GM19238 (cell line): ENCODE measurements around the gene ZNF169.
"Not testable (repeated sequence)": the region's sequence is repeated elsewhere in the genome, so short reads cannot be mapped to it uniquely, and the experiment has no call there.

Source experiments
- DNase-seq: peaks from one replicate; pipeline ENCODE4 v3.0.0; 2011; ENCODE audit warnings: low spot score; ENCODE audit not compliant: insufficient read length

ZNF169 gene

DNA sequence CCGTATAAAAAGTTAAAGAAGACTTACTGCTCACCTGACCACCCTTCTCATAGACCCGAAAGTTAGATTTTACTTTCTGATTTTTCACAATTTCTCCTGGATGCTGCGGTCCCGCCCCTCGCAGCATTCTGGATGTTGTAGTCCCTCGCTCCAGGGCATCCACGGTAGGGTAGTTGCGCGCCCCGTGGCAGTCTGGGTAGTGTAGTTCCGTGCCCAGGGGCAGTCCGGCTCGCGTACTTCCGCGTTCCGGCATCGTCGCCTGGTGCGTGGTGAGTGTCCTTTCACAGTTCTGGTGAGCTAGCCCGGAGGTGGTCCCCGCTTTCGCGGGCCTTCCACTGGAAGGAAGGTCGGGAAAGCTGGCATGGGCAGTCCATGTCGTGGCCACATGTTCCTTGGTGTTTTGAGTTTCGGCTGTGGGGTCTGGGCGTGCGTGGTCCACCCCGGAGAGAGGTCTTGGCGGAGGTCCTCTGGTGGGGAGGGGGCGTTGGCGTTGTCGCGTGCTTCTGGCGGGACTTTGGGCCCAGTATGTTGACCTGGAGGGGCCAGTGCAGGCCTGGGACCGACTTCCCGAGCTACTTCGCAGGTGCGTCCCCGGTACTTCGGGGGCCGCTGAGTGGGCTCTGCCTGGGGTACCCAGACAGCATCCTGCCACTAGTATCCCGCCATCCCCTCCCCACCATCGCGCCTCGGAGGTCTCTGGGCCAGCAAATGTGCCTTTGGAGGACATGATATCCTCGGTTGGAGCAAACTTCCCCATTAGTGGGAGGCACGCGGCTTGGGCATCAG, at the start of gene ZNF169:
TSS of gene ZNF169 (plus strand) at position 222 of the 786 bp plus-strand sequence. CDS start 19,515 bp downstream, outside the sequence.
- peak; percentile 91 for DNase-seq

- no peak for DNase-seq
Measured at GRCh38 chr9:94210616-94211603, 48.2 kb upstream of the ZNF169 start.

GRCh38 chr9:94212091-94212490, 47.0 kb upstream of the ZNF169 start:
- no peak for DNase-seq

DNA sequence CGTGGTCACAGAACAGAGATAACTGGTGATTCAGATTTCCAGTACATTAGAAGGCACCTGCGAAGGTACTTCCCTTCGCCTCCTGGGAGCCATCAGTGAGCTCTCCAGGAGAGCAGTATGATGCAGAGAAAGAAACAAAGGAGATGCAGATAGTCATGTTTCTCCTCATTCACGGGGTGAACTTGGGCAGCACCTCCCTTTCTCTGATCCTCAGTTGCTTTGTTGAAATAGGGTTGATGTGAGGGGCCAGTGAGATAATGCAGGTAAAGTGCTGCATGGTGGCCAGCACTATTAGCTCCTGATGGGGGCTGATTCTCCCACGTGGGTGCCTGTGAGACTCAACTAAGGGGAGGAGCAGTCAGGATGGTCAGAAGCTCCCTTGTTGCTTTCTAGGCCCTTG, 46.6 kb upstream of the ZNF169 start:
- DNase-seq: no peak

DNA sequence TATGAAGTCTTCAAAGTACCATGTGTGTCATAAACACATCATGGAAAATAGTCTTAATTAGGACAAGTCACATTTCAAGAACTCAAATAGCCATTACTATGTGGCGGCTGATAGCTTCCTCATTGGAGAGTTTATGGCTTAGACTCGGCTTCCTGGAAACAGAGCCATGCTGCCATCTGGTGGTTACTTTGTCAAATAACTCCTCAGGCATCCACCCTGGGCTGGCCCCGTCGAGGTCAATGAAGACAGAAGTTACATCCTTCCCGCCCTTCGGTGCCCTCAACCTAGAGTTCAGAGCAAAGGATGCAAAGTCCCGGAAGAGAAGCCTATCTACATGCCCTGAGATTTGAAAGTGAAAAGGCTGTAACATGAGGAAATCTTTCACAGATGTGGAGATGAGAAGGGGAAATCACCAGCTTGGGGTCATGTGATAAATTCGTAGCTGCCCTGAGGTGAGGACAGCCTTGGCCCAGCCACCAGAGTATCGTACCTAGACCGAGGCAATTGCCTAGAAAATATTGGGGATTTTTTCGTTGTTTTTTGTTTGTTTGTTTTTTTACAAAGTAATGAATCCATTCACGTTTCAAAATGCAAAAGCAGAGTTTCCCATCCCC, 45.5 kb upstream of the ZNF169 start:
- peak; percentile 63 for DNase-seq

DNA sequence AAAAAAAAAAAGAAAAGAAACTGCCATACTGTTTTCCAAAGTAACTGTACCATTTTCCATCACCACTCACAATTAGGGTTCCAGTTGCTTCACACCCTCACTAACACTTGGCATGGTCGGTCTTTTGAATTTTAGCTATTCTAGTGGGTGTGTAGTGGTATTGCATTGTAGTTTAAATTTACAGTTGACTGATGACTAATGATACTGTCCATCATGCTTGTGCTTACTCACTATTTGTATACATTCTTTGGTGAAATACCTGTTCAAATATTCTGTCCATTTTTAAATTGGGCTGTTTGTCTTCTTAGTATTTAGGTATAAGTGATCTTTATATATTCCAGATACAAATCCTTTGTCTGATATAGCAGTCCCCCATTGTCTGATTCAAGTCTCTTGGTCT, 36.2 kb upstream of the ZNF169 start:
- DNase-seq: no peak

GRCh38 chr9:94225413-94225812, 33.7 kb upstream of the ZNF169 start:
- not testable (repeated sequence) for DNase-seq

DNA sequence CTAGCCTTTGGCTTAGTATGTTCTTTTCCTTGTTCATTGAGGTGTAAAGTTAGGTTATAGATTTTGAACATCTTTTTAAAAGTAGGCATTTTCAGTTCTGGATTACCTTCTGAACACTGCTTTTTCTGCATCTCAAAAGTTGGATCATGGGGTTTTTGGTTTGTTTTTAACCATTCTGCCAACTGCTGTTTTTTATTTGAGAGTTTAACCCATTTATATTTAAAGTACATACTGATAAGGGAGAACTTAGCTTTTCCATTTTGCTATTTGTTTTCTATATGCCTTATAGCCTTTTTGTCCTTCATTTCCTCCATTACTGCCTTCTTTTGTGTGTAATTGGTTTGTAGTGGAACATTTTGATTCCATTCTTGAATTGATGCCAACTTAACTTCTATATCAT, 30.5 kb upstream of the ZNF169 start:
- DNase-seq: no peak

- DNase-seq: no peak
Measured at GRCh38 chr9:94232428-94232827, 26.7 kb upstream of the ZNF169 start.

DNA sequence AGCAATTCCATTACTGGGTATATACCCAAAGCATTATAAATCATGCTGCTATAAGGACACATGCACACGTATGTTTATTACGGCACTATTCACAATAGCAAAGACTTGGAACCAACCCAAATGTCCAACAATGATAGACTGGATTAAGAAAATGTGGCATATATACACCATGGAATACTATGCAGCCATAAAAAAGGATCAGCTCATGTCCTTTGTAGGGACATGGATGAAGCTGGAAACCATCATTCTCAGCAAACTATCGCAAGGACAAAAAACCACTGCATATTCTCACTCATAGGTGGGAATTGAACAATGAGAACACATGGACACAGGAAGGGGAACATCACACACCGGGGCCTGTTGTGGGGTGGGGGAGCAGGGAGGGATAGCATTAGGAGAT, 18.0 kb upstream of the ZNF169 start:
- not testable (repeated sequence) for DNase-seq

DNA sequence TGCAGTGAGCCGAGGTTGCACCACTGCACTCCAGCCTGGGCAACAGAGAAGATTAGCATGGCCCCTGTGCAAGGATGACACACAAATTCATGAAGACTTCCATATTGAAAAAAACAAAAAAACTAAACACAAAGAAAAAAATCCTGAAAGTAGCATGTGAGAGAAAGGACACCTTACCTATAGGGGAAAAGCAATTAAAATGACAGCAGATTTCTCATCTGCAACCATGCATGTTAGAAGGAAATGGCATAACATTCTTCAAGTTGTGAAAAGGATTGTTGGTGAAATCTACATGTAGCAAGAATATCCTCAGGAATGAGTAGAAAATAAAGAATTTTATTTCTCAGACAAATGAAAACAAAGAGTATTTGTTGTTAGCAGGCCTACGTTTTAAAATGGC, 13.4 kb upstream of the ZNF169 start:
- DNase-seq: no peak

DNA sequence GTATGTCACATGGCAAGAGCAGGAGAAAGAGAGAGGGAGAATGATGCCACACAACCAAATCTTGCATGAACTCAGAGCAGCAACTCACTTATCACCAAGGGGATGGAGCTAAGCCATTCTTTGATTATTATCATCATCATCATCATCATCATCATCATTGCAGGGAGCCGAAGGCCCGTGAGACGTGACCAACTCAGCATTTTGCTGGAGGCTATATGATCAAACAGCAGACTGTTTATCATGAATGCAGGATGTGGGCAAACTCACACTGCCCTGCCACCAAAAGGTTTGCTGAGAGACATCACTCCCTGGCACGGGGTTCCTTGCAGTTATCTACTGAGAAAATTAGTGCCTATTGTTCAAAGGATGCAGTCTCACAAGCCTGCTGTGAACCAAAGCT, 8.6 kb upstream of the ZNF169 start:
- DNase-seq: no peak

GRCh38 chr9:94256007-94256406, 3.1 kb upstream of the ZNF169 start:
- DNase-seq: no peak

DNA sequence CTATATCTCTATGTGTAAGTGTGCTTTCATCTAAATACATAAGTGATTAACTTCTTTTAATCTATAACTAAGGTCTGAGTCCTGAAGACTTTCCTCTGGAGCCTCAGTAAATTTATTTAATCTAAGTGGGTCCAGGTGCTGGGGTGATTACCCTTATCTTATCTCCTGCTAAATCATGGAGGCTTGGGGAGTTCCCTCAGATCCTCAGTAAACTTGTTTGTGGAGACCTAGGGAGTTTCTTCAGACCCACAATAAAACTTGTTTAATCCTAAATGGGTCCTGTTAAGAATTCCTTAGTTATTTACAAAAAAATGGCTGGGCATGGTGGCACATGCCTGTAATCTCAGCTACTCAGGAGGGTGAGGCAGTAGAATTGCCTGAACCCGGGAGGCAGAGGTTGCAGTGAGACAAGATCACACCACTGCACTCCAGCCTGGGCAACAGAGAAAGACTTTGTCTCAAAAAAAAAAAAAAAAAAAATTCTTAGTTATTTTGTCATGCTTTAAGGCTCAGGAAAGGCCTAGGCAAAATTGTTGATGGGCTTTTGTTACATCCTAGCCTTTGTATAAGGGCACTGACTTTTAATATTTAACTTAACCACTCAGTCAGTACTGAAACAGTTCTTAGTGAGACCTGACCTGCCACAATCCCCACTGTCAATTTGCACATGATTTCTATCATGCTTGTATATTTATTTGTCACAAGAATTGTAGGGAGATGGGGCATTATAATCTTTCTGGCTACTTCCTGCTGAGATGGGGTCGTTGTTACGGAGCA, 6.7 kb downstream of the ZNF169 start:
- DNase-seq: not testable (repeated sequence)

GRCh38 chr9:94269264-94269663, 10.2 kb downstream of the ZNF169 start:
- DNase-seq: no peak

- no peak for DNase-seq
Measured at GRCh38 chr9:94270009-94270408, 10.9 kb downstream of the ZNF169 start.

DNA sequence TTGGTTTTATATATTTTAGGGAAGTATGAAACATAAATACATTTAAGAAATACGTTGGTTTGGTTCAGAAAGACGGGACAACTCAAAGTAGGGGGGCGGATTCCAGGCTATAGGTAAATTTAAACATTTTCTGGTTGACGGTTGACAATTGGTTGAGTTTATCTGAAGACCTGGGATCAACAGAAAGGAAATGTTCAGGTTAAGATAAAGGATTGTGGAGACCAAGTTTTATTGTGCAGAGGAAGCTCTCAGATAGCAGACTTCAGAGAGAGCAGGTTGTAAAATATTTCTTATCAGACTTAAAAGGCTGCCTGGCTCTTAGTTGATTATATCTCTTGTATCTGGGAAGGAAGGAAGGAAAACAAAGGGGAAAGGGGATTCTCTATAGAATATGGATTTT, 17.9 kb downstream of the ZNF169 start:
- DNase-seq: not testable (repeated sequence)

DNA sequence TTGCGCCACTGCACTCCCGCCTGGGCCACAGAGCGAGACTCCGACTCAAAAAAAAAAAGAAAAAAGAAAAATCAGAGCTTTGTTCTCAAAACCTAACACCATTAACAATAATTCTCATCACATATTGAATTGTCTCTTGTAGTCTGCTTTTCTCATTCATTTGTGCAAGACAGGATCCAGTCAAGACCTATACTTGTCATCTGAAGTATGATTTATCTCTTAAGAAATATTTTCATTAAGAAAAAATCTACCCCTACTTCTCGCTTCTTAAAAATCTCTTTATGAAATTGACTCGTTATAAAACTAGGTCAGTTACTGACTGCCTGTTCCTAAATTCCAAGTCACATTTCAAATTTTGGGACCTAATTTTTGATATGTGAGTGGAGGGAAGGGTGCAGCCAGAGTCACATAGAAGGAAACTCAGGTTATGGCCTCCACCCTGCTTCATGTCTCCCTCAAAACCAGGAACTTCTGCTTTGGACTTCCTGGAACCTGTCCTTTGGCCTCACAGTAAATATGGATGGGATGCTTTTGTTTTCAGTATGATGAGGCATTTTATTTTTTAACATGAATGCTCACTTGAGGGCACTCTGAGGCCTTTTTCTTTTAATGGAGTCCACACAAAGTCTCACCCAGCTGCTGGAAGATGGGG, 18.9 kb downstream of the ZNF169 start:
- no peak for DNase-seq

DNA sequence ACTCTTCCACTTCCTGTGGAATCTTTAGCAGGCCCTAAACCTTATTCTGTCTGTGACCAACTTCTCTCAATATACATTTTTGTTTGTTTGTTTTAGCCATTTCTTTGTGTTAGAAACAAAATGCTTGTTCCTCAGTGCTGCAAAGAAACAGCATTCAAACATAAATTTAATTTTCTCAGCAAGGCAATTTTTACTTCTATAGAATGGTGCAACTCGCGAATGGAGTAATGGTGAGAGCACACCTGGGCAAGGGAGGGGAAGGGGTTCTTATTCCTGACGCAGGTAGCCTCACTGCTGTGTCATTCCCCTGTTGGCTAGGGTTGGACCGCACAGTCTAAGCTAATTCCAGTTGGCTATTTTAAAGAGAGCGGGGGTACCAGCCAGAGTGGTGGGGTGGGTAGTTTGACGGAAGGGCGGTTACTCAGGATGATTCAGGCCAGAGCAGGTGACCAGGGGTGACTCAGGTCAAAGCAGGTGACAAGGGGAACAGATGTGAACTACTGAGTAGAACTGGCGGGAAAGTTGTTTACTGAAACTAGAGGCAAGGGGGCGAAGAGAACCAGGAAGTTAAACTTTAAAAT, 21.4 kb downstream of the ZNF169 start:
- DNase-seq: no peak

DNA sequence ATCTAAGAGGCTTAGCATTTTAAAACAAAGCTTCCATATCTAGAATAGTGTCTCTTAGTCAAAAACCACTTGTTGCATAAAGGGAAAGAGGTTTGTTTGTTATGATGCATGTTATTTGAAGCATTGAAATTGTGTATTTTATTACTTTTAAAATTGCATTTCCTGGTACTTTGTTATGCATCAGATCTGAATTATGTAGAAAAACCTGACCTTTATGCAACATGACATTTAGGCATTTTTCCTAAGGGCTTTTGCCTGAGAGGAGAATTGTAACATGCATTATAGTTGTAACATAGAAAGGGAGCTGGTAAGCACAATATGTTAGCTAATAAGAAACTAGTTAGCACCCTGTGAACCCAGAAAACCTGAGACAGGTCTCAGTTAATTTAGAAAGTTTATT, 22.0 kb downstream of the ZNF169 start:
- no peak for DNase-seq
